UCSD-AML1 (cell line): ENCODE data around the gene LRP2.
"Not testable (repeated sequence)": the region's sequence is repeated elsewhere in the genome, so short reads cannot be mapped to it uniquely, and the experiment has no call there.

Experiments
- DNase-seq: peaks from one replicate; lab custom pipeline; 2025; ENCODE audit not compliant: unreplicated experiment; lab: John Stamatoyannopoulos, UW

Gene LRP2

GRCh38 chr2:169301596-169302335 is 60.6 kb downstream of the LRP2 start:
- DNase-seq: no peak

DNA sequence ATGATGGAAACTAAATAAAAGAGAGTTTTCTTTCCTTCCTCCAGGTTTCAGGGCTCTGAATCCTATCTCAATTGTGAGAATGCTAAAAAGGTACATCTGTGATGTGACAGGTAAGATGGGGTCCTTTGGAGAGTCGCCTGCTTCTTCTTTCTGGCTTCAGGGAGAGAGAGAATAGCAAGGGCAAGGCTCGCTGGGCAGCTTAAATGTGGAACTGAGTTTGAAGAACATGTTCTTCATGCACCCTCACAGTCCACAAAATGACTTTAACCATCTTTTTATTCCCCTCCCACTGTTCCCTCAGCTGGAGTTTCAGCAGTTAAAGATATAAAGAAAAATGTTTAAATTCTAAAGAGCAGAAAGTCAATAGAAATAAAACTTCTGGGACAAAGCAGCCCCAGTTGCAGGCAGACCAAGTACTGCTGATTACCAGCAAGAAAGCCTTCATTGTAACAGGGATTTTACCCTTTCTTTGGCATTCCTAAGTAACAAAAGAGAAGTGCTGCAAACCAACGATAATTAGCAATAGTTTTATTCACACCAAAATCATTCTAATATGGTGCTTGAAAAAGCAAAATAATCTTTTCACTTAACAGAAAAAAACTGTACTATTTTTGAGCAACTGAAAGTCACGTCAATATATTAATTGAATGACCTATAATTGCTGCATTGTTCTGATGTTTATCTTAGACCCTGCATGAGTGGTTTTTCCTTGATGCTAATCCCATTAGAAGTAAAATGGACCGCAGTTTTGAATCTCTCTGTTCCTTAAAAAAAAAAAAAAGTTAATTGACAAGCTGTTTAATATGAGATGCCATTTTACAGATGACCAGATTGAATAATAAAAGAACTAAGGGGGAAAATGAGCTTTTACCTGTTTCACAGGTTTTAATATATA is 61.5 kb downstream of the LRP2 start:
- no peak for DNase-seq

- no peak for DNase-seq
Measured at GRCh38 chr2:169298007-169298406, 64.3 kb downstream of the LRP2 start.

DNA sequence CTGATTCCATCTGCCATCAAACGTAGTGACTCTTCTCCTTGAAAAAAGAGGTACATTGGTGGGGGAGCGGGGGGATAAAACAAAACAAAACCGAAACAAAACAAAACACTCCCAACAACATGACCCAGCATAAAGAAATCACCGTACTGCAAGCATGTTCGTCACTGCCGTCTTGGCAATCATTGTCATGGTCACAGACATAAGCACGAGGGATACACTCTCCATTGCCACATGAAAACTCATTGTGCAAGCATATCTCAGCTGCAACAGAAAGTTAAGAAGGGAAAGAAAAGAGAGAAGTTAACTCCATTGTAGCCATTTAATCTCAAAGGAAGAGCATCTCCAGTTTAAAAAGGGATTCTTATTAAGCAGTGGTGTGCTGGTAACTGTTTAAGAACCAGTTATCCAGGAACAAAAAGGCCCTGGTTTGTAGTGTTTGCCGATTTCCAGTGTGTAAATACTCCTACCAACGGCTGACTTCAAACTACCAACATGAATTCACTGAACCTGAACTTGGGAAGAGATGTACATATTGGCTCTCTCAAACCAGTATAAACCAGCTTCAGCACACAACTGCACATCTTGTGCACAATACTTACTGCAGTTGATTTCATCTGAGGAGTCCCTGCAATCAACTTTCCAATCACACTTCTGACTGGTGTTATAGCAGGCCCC is 68.2 kb downstream of the LRP2 start:
- no peak for DNase-seq

- DNase-seq: no peak
Measured at GRCh38 chr2:169291517-169291916, 70.8 kb downstream of the LRP2 start.

DNA sequence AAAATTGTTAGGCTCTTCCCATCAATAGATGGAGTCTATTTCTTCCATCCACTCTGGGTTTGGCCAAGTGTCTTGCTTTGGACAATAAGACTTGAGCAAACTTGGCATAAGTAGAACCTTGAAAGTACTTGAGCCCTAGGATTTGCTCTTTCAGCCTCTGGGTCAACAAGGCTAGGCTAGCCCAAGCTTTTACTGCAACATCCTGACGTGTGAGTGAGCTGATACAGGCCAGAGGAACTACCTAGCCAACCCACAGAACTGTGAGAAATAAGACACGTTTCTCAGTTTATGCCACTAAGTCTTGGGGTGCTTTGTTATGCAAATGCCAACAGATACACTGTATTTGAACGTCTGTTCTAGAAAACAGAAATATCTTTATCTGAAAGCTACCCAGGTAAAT is 71.9 kb downstream of the LRP2 start:
- no peak for DNase-seq

GRCh38 chr2:169287666-169288065 is 74.7 kb downstream of the LRP2 start:
- no peak for DNase-seq

GRCh38 chr2:169286624-169287231 is 75.6 kb downstream of the LRP2 start:
- no peak for DNase-seq

GRCh38 chr2:169285531-169286235 is 76.7 kb downstream of the LRP2 start:
- DNase-seq: no peak

- DNase-seq: no peak
Measured at GRCh38 chr2:169280502-169280901, 81.8 kb downstream of the LRP2 start.

DNA sequence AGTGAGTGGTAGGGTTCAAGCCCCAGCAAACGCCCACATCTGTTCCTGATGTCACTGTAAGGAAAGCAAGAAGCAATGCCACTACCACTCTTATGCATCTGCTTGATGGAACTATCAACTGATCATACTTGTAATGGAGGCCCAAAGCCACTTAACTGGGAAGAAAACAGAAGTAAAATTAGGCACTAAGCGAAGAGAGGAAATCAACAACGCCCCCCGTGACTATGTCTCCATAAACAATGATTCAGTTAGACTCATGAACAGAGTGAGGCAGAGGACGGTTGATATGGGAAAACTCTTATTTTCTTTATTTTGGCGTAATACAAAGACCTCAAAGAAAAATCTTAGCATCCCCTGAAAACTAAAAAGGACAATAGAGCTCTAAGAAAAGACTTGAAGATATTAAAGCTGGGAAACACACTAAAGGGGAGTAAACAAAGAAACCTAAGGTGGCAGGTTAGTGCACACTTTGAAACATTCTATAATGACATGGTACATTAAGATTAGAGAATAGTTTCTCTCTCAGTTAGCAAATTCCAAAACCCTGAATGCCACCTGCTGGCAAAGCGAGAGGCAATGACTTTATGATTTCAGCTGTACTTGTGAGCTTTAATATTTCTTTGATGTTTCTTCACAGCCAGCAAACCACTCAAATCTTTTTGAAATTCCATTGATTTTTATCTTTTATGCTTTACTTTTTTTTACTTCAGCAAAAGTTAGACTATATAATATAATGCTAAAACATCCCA is 86.5 kb downstream of the LRP2 start:
- DNase-seq: peak; percentile 17

- no peak for DNase-seq
Measured at GRCh38 chr2:169272010-169272409, 90.3 kb downstream of the LRP2 start.

GRCh38 chr2:169270574-169270973 is 91.8 kb downstream of the LRP2 start:
- not testable (repeated sequence) for DNase-seq

- DNase-seq: no peak
Measured at GRCh38 chr2:169265591-169265990, 96.7 kb downstream of the LRP2 start.

- DNase-seq: no peak
Measured at GRCh38 chr2:169260846-169261642, 101.3 kb downstream of the LRP2 start.

DNA sequence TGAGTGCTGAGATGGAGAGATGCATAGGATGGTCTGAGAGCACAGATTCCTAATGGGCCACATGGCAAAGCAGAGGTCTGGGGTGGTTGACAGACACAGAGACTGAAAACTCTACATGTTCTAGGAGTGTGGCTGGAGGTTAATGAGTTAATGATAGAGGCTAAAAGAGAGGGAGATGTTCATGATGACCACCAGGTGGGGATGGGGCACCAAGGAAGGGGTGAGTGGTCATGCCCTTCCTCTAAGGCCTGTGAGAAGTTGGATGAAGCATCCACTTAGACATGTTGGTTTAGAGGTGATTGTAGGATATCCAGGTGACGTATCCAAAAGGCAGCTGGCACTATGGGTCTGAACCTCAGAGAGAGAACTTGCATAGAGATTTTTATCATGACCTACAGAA is 102.1 kb downstream of the LRP2 start:
- no peak for DNase-seq

GRCh38 chr2:169259402-169259801 is 102.9 kb downstream of the LRP2 start:
- no peak for DNase-seq

- no peak for DNase-seq
Measured at GRCh38 chr2:169258045-169258601, 104.2 kb downstream of the LRP2 start.

DNA sequence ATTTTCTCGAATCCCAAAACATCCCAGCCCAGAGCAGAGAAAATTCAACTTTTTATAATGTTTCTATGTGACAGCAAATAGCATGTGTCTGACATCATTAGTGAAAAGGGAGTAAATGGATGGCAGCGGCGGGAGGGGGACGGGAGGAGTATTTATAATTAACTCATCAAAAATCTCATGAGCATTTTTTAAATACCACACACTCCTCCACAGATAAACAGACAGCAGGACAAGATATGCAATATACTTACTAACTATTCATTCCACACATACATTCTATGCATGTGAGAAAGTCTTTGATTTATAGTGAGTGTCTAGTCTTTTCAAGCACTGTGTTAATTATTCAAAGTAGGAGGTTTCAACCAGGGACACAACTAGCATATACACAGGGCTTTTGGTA is 107.6 kb downstream of the LRP2 start:
- no peak for DNase-seq
